ENCODE measurements around the gene SNAPC4. TPM values are rescaled to one million over a fixed set of nuclear protein-coding genes. Genes with fewer than 3 reads are reported as not detected.

SNAPC4 gene
- total RNA-seq, 1 experiment from 2014 or later, result 7.5 TPM

DNA sequence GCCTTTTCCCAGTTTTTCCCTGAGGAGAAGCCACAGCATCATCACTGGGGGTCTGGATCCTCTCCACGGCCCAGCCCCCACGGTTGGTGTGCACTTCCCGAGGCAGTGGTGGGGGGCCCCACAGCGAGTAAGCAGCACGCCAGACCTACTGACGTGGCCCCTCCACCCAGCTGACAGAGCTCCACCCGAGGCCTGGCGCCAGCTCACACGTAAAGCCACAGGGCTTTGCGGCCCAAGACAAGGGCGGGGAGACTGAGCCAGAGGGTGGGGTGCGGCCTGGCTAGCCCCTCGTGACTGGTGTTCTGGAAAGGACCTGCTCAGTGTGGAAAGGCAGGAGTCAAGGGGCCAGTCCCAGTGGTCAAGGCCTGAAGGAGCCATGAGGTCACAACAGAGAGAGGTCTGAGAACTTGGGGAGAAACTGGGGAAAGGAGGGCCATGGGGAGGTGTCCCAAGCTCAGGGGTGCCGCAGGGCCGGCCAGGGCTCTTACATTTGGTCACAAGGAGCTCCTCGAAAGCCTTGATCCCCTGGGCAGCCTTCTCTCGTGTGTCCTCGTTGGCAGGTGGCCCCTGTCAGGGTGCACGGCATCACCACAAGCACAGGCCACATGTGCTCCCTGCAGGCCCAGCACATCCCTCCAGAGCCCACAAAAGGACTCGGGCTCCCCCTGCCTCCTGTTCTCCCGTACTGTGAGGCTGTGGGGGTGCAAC, 5.5 kb downstream of the SNAPC4 start:
- H3K4me2 ChIP-seq (ENCODE audit: low read length), result no peak overlapping the region
- H2AFZ ChIP-seq (ENCODE audit: low read length), result no peak overlapping the region
- POLR2A ChIA-PET (ENCODE audit: unreplicated experiment), result interaction anchor here (0.6 kb wide), 1 partner anchor 32 kb away, joined by 5 read pairs; no protein-coding TSS in a partner anchor
- DNase-seq, result no peak
- peaks cover 8% of the 10 kb centered on the region for H3K4me1 ChIP-seq (ENCODE audit: insufficient read depth, low read length)
- peaks cover 7% of the 10 kb centered on the region for H3K36me3 ChIP-seq (ENCODE audit: low read depth, low read length)
- CTCF ChIA-PET, result no interaction called here
- no peaks in the 10 kb centered on the region for H3F3A ChIP-seq (ENCODE audit: low read length, unreplicated experiment)
- H4K20me1 ChIP-seq (ENCODE audit: low read length), result no peaks in the 10 kb centered on the region
- H3K27me3 ChIP-seq (ENCODE audit: low read length), result no peaks in the 10 kb centered on the region
- H3K9me3 ChIP-seq (ENCODE audit: low read length), result no peaks in the 10 kb centered on the region
- intact Hi-C loops (cut with micrococcal nuclease), result no loop called here
- H3K9ac ChIP-seq (ENCODE audit: low read length), result no peak overlapping the region
- no peak overlapping the region for H3K27ac ChIP-seq (ENCODE audit: low read length)
- H3K9me2 ChIP-seq (replicated peaks; ENCODE audit: low read length), result no peaks in the 10 kb centered on the region
- no TSS peak for BruUV-seq (replicated peaks)
- ATAC-seq, result no peak
- peaks cover 18% of the 10 kb centered on the region for H3K79me2 ChIP-seq (ENCODE audit: low read length)
- H3K4me3 ChIP-seq (ENCODE audit: low read length), result no peak overlapping the region
- TF ChIP-seq EZH2phosphoT487 (IDR thresholded peaks at IDR 0.05; ENCODE audit: borderline replicate concordance, low read length), result no peak
- TF ChIP-seq, protein P1, sequence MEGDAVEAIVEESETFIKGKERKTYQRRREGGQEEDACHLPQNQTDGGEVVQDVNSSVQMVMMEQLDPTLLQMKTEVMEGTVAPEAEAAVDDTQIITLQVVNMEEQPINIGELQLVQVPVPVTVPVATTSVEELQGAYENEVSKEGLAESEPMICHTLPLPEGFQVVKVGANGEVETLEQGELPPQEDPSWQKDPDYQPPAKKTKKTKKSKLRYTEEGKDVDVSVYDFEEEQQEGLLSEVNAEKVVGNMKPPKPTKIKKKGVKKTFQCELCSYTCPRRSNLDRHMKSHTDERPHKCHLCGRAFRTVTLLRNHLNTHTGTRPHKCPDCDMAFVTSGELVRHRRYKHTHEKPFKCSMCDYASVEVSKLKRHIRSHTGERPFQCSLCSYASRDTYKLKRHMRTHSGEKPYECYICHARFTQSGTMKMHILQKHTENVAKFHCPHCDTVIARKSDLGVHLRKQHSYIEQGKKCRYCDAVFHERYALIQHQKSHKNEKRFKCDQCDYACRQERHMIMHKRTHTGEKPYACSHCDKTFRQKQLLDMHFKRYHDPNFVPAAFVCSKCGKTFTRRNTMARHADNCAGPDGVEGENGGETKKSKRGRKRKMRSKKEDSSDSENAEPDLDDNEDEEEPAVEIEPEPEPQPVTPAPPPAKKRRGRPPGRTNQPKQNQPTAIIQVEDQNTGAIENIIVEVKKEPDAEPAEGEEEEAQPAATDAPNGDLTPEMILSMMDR (conservative IDR thresholded peaks at IDR 0.05; ENCODE audit: low read depth, low read length), result no peak

DNA sequence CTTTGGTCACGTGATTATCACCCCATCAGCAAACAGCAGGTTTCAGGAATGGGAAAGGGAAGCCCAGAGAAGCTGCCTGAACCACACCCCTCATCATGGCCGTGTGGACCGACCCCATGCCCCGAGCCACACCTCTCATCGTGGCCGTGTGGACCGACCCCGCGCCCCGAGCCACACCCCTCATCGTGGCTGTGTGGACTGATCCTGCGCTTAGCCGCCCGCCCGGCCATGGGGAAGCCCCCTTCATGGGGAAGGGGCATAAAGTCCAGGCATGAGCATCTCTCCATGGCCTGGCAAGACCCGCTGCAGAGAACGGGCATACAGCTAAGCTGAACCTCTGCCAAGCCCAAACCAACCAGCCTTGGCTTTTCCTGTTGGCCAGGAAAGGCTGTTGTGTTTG, 6.4 kb downstream of the SNAPC4 start:
- ChIA-PET POLR2A (ENCODE audit: unreplicated experiment) (no interaction called here), CTCF (no interaction called here)
- no peak for ATAC-seq
- TF ChIP-seq EZH2 (IDR thresholded peaks at IDR 0.05; ENCODE audit: low read length, unreplicated experiment) (no peak), EZH2phosphoT487 (IDR thresholded peaks at IDR 0.05; ENCODE audit: borderline replicate concordance, low read length) (no peak)
- TF ChIP-seq, protein P1 (conservative IDR thresholded peaks at IDR 0.05; ENCODE audit: low read depth, low read length), result no peak
- H3K9me3 ChIP-seq (ENCODE audit: low read length), result no peaks in the 10 kb centered on the region
- no peak overlapping the region for H3K4me2 ChIP-seq (ENCODE audit: low read length)
- H3F3A ChIP-seq (ENCODE audit: low read length, unreplicated experiment), result no peaks in the 10 kb centered on the region
- H3K4me1 ChIP-seq (ENCODE audit: insufficient read depth, low read length), result peaks cover 3% of the 10 kb centered on the region
- H3K79me2 ChIP-seq (ENCODE audit: low read length), result peaks cover 8% of the 10 kb centered on the region
- H4K20me1 ChIP-seq (ENCODE audit: low read length), result no peaks in the 10 kb centered on the region
- DNase-seq, result no peak
- no TSS peak for BruUV-seq (replicated peaks)
- peaks cover 7% of the 10 kb centered on the region for H3K36me3 ChIP-seq (ENCODE audit: low read depth, low read length)
- H3K27me3 ChIP-seq (ENCODE audit: low read length), result no peaks in the 10 kb centered on the region
- no peak overlapping the region for H3K9ac ChIP-seq (ENCODE audit: low read length)
- intact Hi-C loops (cut with micrococcal nuclease), result no loop called here
- H2AFZ ChIP-seq (ENCODE audit: low read length), result no peak overlapping the region
- no peaks in the 10 kb centered on the region for H3K9me2 ChIP-seq (replicated peaks; ENCODE audit: low read length)
- H3K4me3 ChIP-seq (ENCODE audit: low read length), result no peak overlapping the region
- H3K27ac ChIP-seq (ENCODE audit: low read length), result no peak overlapping the region
